HG03039 (cell line): ENCODE measurements around the gene SYAP1.
A peak's percentile ranks its signal among the peaks of the same experiment; 100 is the strongest.
"Not testable (repeated sequence)": the region's sequence is repeated elsewhere in the genome, so short reads cannot be mapped to it uniquely, and the experiment has no call there.

Source experiments
- ATAC-seq: cut with Tn5 transposase; IDR thresholded peaks from one replicate; pipeline ENCODE4 v1.9.1; 2021; ENCODE audit warnings: mild to moderate bottlenecking, moderate library complexity; ENCODE audit not compliant: unreplicated experiment

SYAP1 gene, protein sequence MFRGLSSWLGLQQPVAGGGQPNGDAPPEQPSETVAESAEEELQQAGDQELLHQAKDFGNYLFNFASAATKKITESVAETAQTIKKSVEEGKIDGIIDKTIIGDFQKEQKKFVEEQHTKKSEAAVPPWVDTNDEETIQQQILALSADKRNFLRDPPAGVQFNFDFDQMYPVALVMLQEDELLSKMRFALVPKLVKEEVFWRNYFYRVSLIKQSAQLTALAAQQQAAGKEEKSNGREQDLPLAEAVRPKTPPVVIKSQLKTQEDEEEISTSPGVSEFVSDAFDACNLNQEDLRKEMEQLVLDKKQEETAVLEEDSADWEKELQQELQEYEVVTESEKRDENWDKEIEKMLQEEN

GRCh38 chrX:16719334-16720084 lies at the start of gene SYAP1:
Gene SYAP1, plus strand, starts transcription at chrX:16719612. Its CDS starts 113 bp downstream, at chrX:16719725.
- peak; percentile 97 for ATAC-seq

DNA sequence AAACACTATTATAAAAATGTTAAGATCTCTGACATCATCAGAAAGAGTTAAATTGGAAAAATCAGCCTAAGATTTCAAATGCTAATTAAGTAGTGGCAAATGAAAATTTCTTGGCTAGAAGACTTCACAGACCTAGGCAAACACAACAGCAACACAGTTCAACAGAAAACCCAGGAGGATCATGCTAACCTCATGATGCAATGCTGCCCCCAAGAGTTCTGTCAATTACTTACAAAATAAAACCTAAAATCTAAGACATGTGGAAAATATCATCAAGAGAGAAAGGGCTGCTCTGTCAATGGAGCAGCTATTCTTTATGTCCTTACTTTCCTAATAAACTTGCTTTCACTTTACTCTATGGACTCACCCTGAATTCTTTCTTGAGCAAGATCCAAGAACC lies 48.4 kb upstream of the SYAP1 start:
- no peak for ATAC-seq

DNA sequence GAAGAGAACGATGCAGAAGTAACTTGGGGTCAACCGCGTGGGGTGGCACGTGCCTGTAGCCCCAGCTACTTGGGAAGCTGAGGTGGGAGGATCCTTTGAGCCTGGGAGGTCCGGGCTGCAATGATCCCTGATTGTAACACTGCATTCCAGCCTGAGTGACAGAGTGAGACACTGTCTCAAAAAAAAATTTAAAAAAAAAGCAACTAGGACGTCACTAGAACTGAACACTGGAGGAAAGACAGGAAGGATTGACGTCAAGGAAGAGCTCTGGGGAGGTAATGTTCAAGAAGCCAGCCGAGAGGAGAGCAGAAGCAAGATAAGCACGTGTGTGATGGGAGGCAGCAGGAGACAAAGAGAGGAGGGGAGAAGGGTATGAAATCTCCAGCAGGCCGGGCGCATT lies 40.7 kb upstream of the SYAP1 start:
- ATAC-seq, result no peak

GRCh38 chrX:16683007-16683664 lies 36.3 kb upstream of the SYAP1 start:
- ATAC-seq, result no peak

GRCh38 chrX:16687514-16687913 lies 31.9 kb upstream of the SYAP1 start:
- ATAC-seq, result no peak

GRCh38 chrX:16695079-16695676 lies 24.2 kb upstream of the SYAP1 start:
- no peak for ATAC-seq

GRCh38 chrX:16696956-16697355 lies 22.5 kb upstream of the SYAP1 start:
- no peak for ATAC-seq

GRCh38 chrX:16699389-16699788 lies 20.0 kb upstream of the SYAP1 start:
- ATAC-seq, result no peak

- ATAC-seq, result no peak
These were observed 18.7 kb upstream of the SYAP1 start for GRCh38 chrX:16700734-16701133.

GRCh38 chrX:16702700-16703599 lies 16.5 kb upstream of the SYAP1 start:
- ATAC-seq, result no peak

DNA sequence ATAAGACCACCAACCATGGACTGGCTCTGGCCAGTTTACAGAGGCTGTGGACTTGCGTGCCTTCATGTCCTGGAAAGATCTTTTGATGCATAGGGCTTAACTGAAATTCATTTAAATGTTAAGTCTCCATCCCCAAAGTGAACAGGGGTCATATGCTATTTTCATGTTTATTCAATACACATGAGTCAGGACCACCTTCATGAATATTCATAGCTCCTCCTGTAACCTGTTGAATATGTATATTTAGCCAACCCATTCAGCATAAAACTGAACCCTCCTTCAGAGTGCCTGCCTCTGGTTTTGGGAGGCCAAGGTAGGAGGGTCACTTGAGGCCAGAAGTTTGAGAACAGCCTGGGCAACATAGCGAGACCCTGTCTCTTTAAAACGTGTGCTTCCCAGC lies 14.0 kb upstream of the SYAP1 start:
- no peak for ATAC-seq

DNA sequence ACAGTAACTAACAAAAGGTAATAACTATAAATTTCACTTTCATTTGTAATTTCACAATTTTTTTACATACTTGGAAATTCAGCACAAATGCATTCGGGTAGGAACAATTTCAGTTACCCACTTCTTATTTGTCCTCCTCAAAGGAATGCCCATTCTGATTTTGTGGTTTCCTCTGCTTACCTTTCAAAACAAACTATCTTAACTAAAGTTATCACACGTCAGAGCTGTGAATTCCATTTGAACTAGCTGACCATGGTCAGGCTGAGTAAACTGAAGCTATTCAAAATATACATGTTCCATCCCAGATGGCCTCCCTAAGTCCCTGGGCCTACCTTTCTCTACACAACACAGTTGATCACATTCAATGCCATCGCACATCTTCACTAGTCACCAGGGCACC lies 11.4 kb upstream of the SYAP1 start:
- ATAC-seq, result no peak

DNA sequence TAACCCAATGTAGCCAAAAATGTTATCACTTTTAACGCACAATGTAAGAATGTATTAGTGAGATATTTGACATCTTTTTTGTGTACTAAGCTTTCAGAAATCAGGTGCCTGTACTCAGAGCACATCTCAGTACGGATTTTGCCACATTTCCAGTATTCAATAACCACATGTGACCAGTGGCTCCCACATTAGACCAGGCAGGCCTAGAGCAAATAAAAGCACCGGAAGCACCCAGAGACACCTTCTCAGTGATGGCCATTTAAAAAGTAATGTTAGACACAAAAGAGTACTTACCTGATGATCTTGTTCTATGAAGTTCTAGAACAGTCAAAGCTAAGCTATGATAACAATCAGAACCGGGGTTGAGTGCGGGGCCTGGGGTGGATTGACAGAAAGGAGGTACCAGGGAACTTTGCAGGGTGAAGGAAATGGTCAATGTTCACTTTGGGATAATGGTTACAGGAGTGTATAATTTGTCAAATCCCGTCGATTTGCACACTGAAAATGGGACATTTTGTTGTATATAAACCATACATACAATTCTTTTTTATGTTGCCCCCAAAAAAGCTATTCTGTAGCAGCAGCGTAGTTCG lies 8.1 kb upstream of the SYAP1 start:
- no peak for ATAC-seq

GRCh38 chrX:16711893-16712547 lies 7.4 kb upstream of the SYAP1 start:
- peak; percentile 36 for ATAC-seq

GRCh38 chrX:16712548-16713155 lies 6.8 kb upstream of the SYAP1 start, which contains the start of gene CTPS2:
Gene CTPS2, minus strand, starts transcription at chrX:16712669. Its CDS starts 9,767 bp downstream, at chrX:16702902.
- ATAC-seq, result peak; percentile 73

DNA sequence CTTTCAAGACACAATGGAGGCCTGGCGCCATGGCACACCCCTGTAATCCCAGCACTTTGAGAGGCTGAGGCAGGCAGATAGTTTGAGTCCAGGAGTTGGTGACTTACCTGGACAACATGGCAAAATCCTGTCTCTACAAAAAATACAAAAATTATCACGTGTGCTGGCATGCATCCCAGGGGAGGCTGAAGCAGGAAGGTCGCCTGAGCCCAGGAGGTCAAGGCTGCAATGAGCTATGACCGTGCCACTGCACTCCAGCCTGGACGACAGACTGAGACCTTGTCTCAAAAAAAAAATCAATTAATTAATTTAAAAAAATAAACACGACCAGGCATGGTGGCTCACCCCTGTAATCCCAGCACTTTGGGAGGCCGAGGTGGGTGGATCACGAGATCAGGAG lies 4.9 kb upstream of the SYAP1 start:
- ATAC-seq, result no peak

DNA sequence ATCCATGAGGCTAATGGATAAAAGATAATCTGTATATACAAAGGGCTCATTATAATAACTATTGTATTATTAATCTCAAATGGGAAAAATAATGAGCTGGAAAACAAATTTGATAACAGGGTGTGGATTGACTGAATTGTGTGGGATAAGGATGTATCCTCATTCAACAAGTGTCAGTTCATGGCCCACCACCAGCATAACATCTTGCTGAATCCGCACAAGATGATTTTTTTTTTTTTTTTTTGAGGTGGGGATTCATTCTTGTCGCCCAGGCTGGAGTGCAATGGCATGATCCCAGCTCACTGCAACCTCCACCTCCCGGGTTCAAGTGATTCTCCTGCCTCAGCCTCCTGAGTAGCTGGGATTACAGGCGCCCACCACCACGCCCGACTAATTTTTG lies 3.8 kb upstream of the SYAP1 start:
- not testable (repeated sequence) for ATAC-seq

DNA sequence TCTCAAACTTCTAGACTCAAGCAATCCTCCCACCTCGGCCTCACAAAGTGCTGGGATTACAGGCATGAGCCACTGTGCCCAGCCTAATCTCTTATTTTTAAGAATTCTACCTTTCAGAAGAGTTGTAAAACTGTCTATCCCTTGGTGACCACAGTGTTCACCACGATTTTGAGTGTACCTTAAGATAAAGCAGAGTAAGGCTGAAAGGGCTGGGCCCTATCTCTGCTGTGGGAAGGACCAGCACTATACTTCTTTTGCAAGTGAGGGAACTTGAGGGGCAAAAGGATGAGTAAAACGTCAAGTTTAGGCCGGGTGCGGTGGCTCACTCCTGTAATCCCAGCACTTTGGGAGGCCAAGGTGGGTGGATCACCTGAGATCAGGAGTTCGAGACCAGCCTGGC lies 3.0 kb upstream of the SYAP1 start:
- ATAC-seq, result not testable (repeated sequence)

DNA sequence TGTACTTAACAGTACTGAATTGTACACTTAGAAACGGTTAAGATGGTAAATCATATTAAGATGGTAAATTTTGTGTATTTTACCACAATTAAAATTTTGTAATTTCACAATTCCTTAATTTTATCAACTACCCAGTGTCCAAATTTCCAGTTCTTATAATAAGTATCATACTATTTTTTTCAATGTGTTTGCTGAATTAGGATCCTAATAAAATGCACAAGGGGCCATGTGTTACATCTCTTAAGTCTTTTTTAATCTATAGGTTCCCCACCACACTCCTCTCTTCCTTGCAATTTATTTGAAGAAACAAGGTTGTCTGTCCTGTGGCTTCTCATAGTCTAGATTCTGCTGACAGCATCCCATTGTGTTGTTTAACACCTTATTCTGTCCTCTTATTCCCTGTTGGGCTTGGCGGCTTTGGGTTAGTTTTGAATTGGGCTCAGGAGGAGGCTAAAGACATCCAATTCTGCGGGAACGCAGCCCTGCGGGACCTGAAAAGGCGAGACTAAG lies 533 bp upstream of the SYAP1 start:
- ATAC-seq, result no peak
